Measurements from ENCODE around the gene SMC3. TPM values are rescaled to one million over a fixed set of nuclear protein-coding genes. Genes with fewer than 3 reads are reported as not detected.
"Not testable (repeated sequence)": the region's sequence is repeated elsewhere in the genome, so short reads cannot be mapped to it uniquely, and the experiment has no call there.

The SMC3 gene
- total RNA-seq: 28.5 and 36.6 TPM in 2 replicates

DNA sequence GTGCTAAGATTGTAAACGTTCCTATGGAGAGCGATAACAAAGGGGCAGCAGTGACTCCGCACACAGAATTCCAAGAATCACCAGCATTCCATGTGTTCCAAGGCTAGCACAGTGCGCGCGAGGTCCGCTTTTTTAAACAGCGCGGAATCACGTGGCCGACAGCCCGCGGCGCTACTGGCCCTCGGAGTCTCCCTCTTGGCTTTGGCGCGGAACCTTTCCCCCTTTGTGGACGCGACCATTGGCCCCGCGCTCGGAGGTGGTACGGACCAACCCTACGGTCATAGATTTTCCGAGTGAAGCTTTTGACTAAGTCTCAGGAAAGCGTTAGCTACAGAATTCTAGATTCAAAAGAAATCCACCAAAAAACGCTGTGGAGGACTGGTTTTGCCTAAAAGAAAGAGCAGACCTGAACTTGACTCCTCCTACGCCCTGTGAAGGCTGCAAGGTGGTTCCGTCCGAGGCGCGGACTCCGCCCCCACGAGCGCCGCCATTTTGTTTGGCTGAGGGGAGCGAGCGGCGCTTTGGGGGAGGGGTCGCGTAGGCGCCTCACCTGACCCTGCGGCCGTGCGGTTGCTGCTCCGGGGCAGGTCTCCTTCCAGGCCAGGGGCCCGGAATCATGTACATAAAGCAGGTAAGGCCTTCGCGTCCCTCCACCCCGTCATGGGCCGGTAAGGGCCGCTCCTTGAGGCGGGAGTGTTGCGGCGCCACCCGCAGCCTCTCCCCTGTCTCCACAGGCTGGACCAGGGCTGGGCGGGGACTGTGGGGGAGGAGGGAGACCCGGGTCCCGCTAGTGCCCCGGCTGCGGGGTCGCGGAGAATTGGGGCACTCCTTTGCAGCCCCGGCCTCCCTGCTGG lies at the start of gene SMC3:
Gene SMC3 (plus strand): TSS at position 495 of the 854 bp plus-strand sequence. CDS start 122 bp downstream, at position 617.
- DNase-seq (ENCODE audit: low read depth, low spot score): peak; percentile 81

- DNase-seq (ENCODE audit: low read depth, low spot score): no peak
These were observed 45.0 kb upstream of the SMC3 start for GRCh38 chr10:110522365-110522988.

DNA sequence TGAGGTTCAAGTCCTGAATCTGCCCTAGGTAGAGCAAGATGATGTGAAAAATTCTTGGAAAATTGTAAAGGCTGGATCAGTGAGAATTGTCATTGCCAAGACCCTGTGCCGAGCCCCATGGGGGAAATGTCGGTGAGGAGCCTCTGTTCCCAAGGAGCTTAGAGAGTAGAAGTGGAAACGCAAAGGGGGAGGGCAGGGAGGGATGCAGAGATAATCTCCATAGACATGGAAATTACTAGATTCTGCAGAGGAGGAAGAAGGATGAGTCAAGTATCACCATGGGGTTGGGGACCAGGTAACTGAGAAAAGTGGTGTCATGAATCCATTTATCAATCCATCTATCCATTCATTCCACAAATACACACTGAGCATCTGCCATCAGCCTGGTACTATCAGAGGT lies 43.8 kb upstream of the SMC3 start:
- no peak for DNase-seq (ENCODE audit: low read depth, low spot score)

- no peak for DNase-seq (ENCODE audit: low read depth, low spot score)
These were observed 43.2 kb upstream of the SMC3 start for GRCh38 chr10:110524179-110524858.

DNA sequence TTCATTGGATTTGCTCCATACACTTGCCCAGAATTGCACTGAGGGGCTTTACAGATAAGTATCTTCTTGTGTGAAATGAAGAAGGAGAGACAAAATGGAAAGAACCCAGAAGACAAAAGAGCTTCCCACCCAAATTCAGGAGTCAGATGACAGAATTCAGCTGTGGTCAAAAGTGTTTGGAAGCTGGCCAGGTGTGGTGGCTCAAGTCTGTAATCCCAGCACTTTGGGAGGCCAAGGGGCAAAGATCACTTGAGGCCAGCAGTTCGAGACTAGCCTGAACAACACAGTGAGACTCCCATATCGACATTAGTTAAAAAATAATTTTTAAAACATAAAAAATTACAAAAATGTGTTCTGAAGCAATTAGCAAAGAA lies 42.6 kb upstream of the SMC3 start:
- DNase-seq (ENCODE audit: low read depth, low spot score): no peak

DNA sequence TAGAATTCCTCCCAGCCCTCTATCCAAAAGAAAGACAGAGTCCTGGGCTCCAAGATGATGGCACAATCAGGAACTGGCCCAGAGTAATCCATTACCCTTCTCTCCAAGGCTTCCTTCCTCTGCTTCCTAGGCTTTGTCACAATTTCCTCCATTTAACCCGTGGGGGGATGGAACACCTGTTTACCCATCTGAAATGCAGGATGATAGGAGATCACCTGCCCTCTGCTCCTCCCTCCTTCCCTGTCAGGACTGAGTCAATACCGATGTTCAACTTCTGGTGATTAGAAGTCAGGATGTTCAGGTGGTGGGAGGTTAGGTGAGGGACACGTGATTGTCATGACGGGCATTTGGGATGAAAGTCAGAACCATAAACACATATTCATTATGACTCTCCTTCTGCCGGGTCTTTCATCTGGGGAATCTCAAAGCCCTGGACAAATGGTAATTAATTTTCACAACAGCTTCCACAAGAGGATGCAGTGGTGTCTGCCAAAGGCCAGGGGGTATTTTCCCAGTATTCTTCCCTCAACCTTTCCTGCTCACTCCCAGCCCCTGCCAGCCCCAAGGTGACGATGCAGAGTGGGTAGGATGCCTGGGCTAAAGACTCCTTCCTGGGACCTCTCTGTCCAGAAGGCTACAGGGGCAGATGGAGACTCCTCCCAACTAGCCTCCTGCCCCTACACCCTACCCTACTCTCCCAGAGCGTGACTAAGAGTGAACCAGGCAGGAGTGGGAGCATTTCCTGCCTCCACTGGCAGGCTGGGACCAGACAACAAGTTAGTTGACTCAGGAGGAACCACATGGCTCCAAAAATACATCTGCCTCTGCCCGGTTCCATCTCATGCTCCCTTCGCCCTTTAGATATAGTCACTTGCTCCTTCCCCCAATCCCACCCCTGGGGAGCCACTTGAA lies 41.9 kb upstream of the SMC3 start:
- DNase-seq (ENCODE audit: low read depth, low spot score): no peak

- no peak for DNase-seq (ENCODE audit: low read depth, low spot score)
These were observed 39.7 kb upstream of the SMC3 start for GRCh38 chr10:110527731-110528171.

GRCh38 chr10:110528224-110528996 lies 39.1 kb upstream of the SMC3 start:
- DNase-seq (ENCODE audit: low read depth, low spot score): no peak

DNA sequence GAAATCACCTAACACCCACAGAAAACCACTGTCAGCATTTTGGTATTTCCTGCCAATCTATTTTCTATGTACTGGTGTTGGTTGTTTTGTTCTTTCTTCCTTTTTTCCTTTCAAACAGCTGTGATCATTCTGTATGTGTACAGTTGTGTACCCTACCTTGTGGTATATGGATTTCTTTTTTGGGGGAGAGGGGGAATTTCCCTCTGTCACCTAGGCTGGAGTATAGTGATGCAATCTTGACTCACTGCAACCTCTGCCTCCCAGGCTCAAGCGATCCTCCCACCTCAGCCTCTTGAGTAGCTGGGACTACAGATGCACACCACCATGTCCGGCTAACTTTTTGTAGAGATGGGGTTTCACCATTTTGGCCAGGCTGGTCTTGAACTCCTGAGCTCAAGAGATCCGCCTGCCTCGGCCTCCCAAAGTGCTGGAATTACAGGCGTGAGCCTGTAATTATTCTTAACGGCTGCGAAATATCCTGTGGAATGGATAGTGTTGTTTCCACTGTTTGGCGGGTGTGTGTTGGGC lies 38.4 kb upstream of the SMC3 start:
- DNase-seq (ENCODE audit: low read depth, low spot score): not testable (repeated sequence)

- no peak for DNase-seq (ENCODE audit: low read depth, low spot score)
These were observed 37.9 kb upstream of the SMC3 start for GRCh38 chr10:110529596-110530011.

GRCh38 chr10:110530131-110530831 lies 37.2 kb upstream of the SMC3 start:
- DNase-seq (ENCODE audit: low read depth, low spot score): no peak

- DNase-seq (ENCODE audit: low read depth, low spot score): no peak
These were observed 35.8 kb upstream of the SMC3 start for GRCh38 chr10:110531687-110532086.

GRCh38 chr10:110532628-110533027 lies 34.9 kb upstream of the SMC3 start:
- not testable (repeated sequence) for DNase-seq (ENCODE audit: low read depth, low spot score)

DNA sequence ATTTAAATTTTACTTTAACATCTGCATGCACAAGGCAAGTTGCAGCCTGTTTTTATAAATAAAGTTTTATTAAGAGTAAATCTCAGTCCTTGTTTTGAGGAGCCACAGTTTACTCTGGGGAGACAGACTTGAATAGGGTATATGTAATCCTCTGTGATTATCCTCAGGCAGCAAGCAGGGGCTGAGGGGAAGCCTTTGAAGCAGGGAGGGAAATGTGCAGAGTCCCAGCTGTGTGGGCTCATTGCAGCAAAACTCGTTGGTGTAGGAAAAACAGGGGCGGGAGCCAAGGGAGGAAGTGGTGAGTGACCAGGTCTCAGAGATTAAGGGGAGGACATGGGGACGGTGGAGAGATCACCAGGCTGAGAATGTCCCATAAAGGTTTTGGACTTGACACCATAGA lies 34.3 kb upstream of the SMC3 start:
- no peak for DNase-seq (ENCODE audit: low read depth, low spot score)

DNA sequence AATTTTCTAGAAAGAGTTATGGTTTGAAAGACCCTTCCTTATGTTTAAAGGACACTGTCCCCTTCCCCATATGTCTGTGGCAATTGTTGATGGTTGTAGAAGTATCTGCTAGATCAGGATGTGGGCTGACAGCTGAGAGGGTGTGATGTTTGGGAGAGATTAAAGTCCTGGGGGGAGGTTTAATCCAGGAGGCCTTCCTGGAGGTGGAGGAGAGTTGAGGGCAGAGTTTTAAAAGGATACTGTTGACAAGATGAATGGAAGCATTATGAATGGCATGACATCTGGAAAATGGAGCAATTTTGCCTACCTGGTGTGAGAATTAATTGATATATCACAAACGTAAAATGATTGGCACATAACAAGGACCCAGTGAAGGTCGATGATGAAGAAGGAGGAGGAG lies 32.9 kb upstream of the SMC3 start:
- no peak for DNase-seq (ENCODE audit: low read depth, low spot score)

- no peak for DNase-seq (ENCODE audit: low read depth, low spot score)
These were observed 31.3 kb upstream of the SMC3 start for GRCh38 chr10:110535958-110536891.

GRCh38 chr10:110539091-110539490 lies 28.4 kb upstream of the SMC3 start:
- DNase-seq (ENCODE audit: low read depth, low spot score): no peak

GRCh38 chr10:110540031-110540430 lies 27.5 kb upstream of the SMC3 start:
- DNase-seq (ENCODE audit: low read depth, low spot score): no peak
